Small intestine (tissue), 7 donors: ENCODE measurements around the gene ZNF628. TPM values are rescaled to one million over a fixed set of nuclear protein-coding genes. Genes with fewer than 3 reads are reported as not detected.

Experiments
- DNase-seq, 2 donors: peaks; one replicate each; pipeline versions ENCODE4 v3.0.0 to v3.0.0-alpha.2; 2013
- FAIRE-seq: peaks from 2 replicates; lab custom pipeline; 2012; peaks lifted over from hg19 to GRCh38; lab: Jason Lieb, UNC
- H3K27ac ChIP-seq, 3 donors: one replicate each; pipeline ENCODE4 v1.5.1; 2013; ENCODE audit warnings: low read length in 2 of 3, mild to moderate bottlenecking in 2 of 3, control low read depth in 1 of 3, inconsistent platforms in 1 of 3, low read depth in 1 of 3, moderate library complexity in 1 of 3
- H3K27me3 ChIP-seq, 3 donors: one replicate each; pipeline ENCODE4 v1.6.1; 2013; ENCODE audit warnings: low read length in 3 of 3, inconsistent platforms in 1 of 3; ENCODE audit not compliant: control insufficient read depth in 3 of 3, insufficient read depth in 3 of 3
- H3K36me3 ChIP-seq, 3 donors: one replicate each; pipeline ENCODE4 v1.6.1; 2013; ENCODE audit warnings: low read length in 3 of 3, inconsistent platforms in 1 of 3, low read depth in 1 of 3, mild to moderate bottlenecking in 1 of 3, moderate library complexity in 1 of 3; ENCODE audit not compliant: control insufficient read depth in 3 of 3, insufficient read depth in 2 of 3
- H3K4me1 ChIP-seq, 3 donors: one replicate each; pipeline ENCODE4 v1.6.1; 2013; ENCODE audit warnings: low read length in 2 of 3, inconsistent platforms in 1 of 3, low read depth in 1 of 3, mild to moderate bottlenecking in 1 of 3, moderate library complexity in 1 of 3; ENCODE audit not compliant: control insufficient read depth in 3 of 3, insufficient read depth in 2 of 3
- H3K4me3 ChIP-seq, 3 donors: one replicate each; pipeline ENCODE4 v1.5.1; 2013; ENCODE audit warnings: low read length in 3 of 3, control low read depth in 1 of 3, inconsistent platforms in 1 of 3, low read depth in 1 of 3, mild to moderate bottlenecking in 1 of 3, moderate library complexity in 1 of 3
- H3K9me3 ChIP-seq, 2 donors: one replicate each; pipeline ENCODE4 v1.6.1; 2013; ENCODE audit warnings: low read depth in 1 of 2, low read length in 1 of 2; ENCODE audit not compliant: control insufficient read depth in 2 of 2, insufficient read depth in 1 of 2
- WGBS, 3 donors: extraction: QIAGEN DNeasy Blood & Tissue Kit; methylation state at CpG; one replicate each; pipeline ENCODE4 v1.1.7; 2013; 5-methylcytosine and 5-hydroxymethylcytosine counted together
- polyA plus RNA-seq, 4 donors: library from polyadenylated mRNA; stranded (reverse) in 3 of 4; unstranded in 1 of 4; fragments of 200-250 nt in 3 of 4; fragments of 120-200 nt in 1 of 4; gene quantifications; one replicate each; pipeline versions ENCODE4 v1.2.1 to v1.2.3, GENCODE V29; 2013
- donor health status: healthy with polysubstance abuse.
- donor health status: control.
- donor health status: control.
- donor health status: Bipolar disorder and iron deficiency.
- donor health status: healthy.

ZNF628 gene
- polyA plus RNA-seq, 4 donors = 1.1 to 7.0 (median 5.0) TPM

- Histone ChIP-seq H3K4me1 (peaks cover 0 to 10% (median 3%) of the 10 kb centered on the region in 3 donors), H3K9me3 (no peaks in the 10 kb centered on the region), H3K36me3 (peaks cover 0 to 28% (median 7%) of the 10 kb centered on the region in 3 donors), H3K27me3 (peaks cover 5 to 40% (median 17%) of the 10 kb centered on the region in 3 donors), H3K27ac (no peak overlapping the region), H3K4me3 (peak overlapping the region in 1 of 3 donors; percentile 28)
- WGBS, 3 donors = 3 to 22% (median 14%) methylated on average over 46 to 57 of the region's 57 CpGs
- DNase-seq (no peak), FAIRE-seq (no peak)
Observed at GRCh38 chr19:55451965-55452748, 24.3 kb upstream of the ZNF628 start.

DNA sequence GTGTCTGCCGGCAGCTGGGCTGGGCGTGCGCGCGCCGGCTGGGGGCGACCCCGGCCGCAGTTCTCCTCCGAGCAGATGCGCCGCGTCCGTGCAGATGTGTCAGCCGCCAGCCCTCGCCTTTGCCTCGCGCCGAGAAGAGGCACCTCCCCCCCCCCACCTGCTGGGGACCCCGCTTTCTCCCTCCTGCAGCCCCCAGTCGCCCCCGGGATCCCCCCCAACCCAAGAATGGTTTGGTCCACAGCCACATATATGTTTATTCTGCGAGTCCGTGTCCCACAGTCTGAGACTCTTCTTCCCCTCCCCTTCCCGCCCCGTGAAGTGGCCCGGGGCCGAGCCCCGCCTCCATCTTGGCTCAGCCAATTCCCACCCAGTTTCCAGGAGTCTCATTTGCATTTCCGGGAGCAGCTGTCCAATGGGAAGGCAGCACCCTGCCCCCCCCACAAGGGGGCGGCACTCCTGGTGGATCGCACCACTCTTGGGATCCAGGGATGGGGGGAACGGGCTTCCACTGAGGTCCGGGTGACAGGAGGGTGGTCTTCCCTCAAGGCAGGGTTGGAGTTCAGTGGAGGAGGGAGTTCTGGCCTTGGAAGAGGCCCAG, 23.6 kb upstream of the ZNF628 start:
- no peak overlapping the region for H3K4me3 ChIP-seq
- FAIRE-seq (no peak), DNase-seq (peak; percentile 21 to 80)
- H3K36me3 ChIP-seq = peaks cover 0 to 28% (median 7%) of the 10 kb centered on the region in 3 donors
- H3K27me3 ChIP-seq = peaks cover 5 to 33% (median 17%) of the 10 kb centered on the region in 3 donors
- H3K9me3 ChIP-seq = no peaks in the 10 kb centered on the region
- H3K27ac ChIP-seq = no peak overlapping the region
- H3K4me1 ChIP-seq = peaks cover 0 to 10% (median 3%) of the 10 kb centered on the region in 3 donors
- 15 to 57% (median 40%) methylated on average over 20 to 34 of the region's 34 CpGs for WGBS, 3 donors

GRCh38 chr19:55453511-55454260, 22.7 kb upstream of the ZNF628 start:
- Histone ChIP-seq H3K9me3 (no peaks in the 10 kb centered on the region), H3K27me3 (peaks cover 5 to 32% (median 17%) of the 10 kb centered on the region in 3 donors), H3K4me3 (no peak overlapping the region), H3K27ac (no peak overlapping the region), H3K4me1 (peaks cover 0 to 10% (median 3%) of the 10 kb centered on the region in 3 donors), H3K36me3 (peaks cover 0 to 30% (median 7%) of the 10 kb centered on the region in 3 donors)
- FAIRE-seq (no peak), DNase-seq (peak in 1 of 2 donors; percentile 46)
- 81 to 86% (median 82%) methylated on average over 12 of the region's 12 CpGs for WGBS, 3 donors

DNA sequence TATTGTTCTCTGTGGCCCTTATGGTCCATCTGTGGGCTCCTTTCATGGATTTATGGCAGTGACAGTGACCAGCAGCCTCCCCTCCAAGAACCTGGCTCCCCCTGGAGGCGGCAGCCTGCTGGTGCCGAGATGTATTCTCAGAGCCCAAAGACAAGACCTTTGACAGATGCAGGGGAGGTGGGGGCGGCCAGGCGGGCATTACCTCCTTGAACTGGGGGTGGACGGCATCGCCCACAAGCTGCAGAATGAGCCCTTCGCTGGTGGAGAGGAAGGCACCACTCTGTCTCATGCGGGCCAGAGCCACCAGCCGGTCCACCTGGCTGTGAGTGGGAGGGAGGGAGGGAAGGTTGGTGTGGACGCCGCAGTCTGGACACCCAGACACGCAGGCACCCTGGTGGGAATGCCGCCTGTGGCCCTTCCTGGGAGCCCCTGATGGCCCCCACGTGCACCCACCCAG, 21.6 kb upstream of the ZNF628 start:
- no peak for FAIRE-seq
- Histone ChIP-seq H3K27me3 (peaks cover 5 to 25% (median 11%) of the 10 kb centered on the region in 3 donors), H3K9me3 (no peaks in the 10 kb centered on the region), H3K4me1 (peaks cover 0 to 14% (median 3%) of the 10 kb centered on the region in 3 donors), H3K27ac (no peak overlapping the region), H3K36me3 (peaks cover 0 to 30% (median 7%) of the 10 kb centered on the region in 3 donors), H3K4me3 (no peak overlapping the region)
- 79 to 88% (median 84%) methylated on average over 13 to 14 of the region's 14 CpGs for WGBS, 3 donors
- peak; percentile 30 to 46 for DNase-seq

GRCh38 chr19:55455576-55456235, 20.7 kb upstream of the ZNF628 start:
- no peak overlapping the region for H3K4me3 ChIP-seq
- peaks cover 5 to 19% (median 7%) of the 10 kb centered on the region in 3 donors for H3K27me3 ChIP-seq
- DNase-seq = no peak

GRCh38 chr19:55456347-55456746, 20.1 kb upstream of the ZNF628 start:
- FAIRE-seq (no peak), DNase-seq (no peak)
- Histone ChIP-seq H3K36me3 (peaks cover 0 to 30% (median 7%) of the 10 kb centered on the region in 3 donors), H3K9me3 (no peaks in the 10 kb centered on the region), H3K4me3 (no peak overlapping the region), H3K27me3 (peaks cover 4 to 15% (median 5%) of the 10 kb centered on the region in 3 donors), H3K27ac (no peak overlapping the region), H3K4me1 (peaks cover 0 to 28% (median 5%) of the 10 kb centered on the region in 3 donors)
- WGBS, 3 donors = 85 to 92% (median 91%) methylated on average over 14 of the region's 14 CpGs

More at GRCh38 chr19:55455576-55456235, 20.7 kb upstream of the ZNF628 start:
- no peaks in the 10 kb centered on the region for H3K9me3 ChIP-seq
- H3K4me1 ChIP-seq = peaks cover 0 to 22% (median 3%) of the 10 kb centered on the region in 3 donors
- H3K27ac ChIP-seq = no peak overlapping the region
- WGBS, 3 donors = 86 to 91% (median 89%) methylated on average over 11 of the region's 11 CpGs
- H3K36me3 ChIP-seq = peaks cover 0 to 30% (median 7%) of the 10 kb centered on the region in 3 donors
- FAIRE-seq = no peak

DNA sequence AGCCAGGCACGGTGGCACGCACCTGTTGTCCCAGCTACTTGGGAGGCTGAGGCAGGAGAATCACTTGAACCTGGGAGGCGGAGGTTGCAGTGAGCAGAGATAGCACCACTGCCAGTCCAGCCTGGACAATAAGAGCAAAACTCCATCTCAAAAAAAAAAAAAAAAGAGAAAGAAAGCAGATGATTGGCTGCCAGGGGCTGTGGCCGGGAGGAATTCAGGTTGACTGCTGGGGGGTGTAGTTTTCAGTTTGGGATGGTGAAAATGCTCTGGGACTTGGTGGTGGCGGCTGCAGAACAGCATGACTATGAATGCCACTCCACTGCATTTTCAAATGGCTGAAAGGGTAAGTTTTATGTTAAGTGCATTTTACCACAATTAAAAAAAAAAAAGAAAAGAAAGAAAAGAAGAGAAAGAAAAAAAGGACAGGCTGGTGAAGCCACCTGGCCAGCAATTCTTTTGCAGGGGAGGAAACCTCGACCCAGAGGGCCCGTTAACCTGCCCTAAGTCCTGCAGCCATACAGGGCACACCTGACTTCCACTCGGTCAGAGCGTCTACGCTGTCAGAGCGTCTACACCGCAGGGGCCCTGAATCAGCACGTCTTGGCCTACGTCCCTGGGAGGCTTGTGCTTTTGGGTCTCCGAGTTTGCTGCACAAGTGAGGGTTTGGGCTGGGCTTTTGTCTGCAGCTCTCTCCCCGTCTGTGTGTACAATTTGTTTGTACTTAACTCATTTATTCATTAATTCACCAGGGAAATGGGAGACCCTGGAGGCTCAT, 18.5 kb upstream of the ZNF628 start:
- DNase-seq (no peak), FAIRE-seq (no peak)
- peaks cover 0 to 3% (median 0%) of the 10 kb centered on the region in 3 donors for H3K27me3 ChIP-seq
- peaks cover 0 to 28% (median 2%) of the 10 kb centered on the region in 3 donors for H3K4me1 ChIP-seq
- H3K36me3 ChIP-seq = peaks cover 0 to 30% (median 7%) of the 10 kb centered on the region in 3 donors
- no peaks in the 10 kb centered on the region for H3K9me3 ChIP-seq
- WGBS, 3 donors = 81 to 84% (median 83%) methylated on average over 16 of the region's 16 CpGs
- H3K27ac ChIP-seq = no peak overlapping the region
- H3K4me3 ChIP-seq = no peak overlapping the region
